Measurements from ENCODE around the gene TSPOAP1.
A peak's percentile ranks its signal among the peaks of the same experiment; 100 is the strongest.

TSPOAP1 gene

GRCh38 chr17:58325976-58326468, 2.6 kb downstream of the TSPOAP1 start:
- H3K4me1 ChIP-seq (ENCODE audit: control insufficient read depth, insufficient read depth, low read length) = peaks cover 48% of the 10 kb centered on the region
- no peak overlapping the region for H3K4me3 ChIP-seq (ENCODE audit: low read depth, low read length)
- no peak overlapping the region for H3K9ac ChIP-seq (ENCODE audit: low read length)
- peaks cover 31% of the 10 kb centered on the region for H3K27me3 ChIP-seq (ENCODE audit: control insufficient read depth, insufficient read depth, low read length)
- H3K27ac ChIP-seq (ENCODE audit: low read depth, low read length) = no peak overlapping the region
- no peaks in the 10 kb centered on the region for H3K36me3 ChIP-seq (ENCODE audit: control insufficient read depth, insufficient read depth, low read length)
- H3K9me3 ChIP-seq (ENCODE audit: control insufficient read depth, insufficient read depth, low read depth, low read length) = no peaks in the 10 kb centered on the region

GRCh38 chr17:58325289-58325726, 3.3 kb downstream of the TSPOAP1 start:
- Histone ChIP-seq H3K27ac (ENCODE audit: low read depth, low read length) (no peak overlapping the region), H3K36me3 (ENCODE audit: control insufficient read depth, insufficient read depth, low read length) (no peaks in the 10 kb centered on the region), H3K9ac (ENCODE audit: low read length) (no peak overlapping the region), H3K27me3 (ENCODE audit: control insufficient read depth, insufficient read depth, low read length) (peaks cover 34% of the 10 kb centered on the region), H3K4me3 (ENCODE audit: low read depth, low read length) (peak overlapping the region; percentile 65), H3K4me1 (ENCODE audit: control insufficient read depth, insufficient read depth, low read length) (peaks cover 42% of the 10 kb centered on the region), H3K9me3 (ENCODE audit: control insufficient read depth, insufficient read depth, low read depth, low read length) (no peaks in the 10 kb centered on the region)

GRCh38 chr17:58324409-58325288, 3.9 kb downstream of the TSPOAP1 start:
- Histone ChIP-seq H3K9me3 (ENCODE audit: control insufficient read depth, insufficient read depth, low read depth, low read length) (no peaks in the 10 kb centered on the region), H3K9ac (ENCODE audit: low read length) (peak overlapping the region; percentile 76), H3K27ac (ENCODE audit: low read depth, low read length) (no peak overlapping the region), H3K4me1 (ENCODE audit: control insufficient read depth, insufficient read depth, low read length) (peaks cover 40% of the 10 kb centered on the region), H3K27me3 (ENCODE audit: control insufficient read depth, insufficient read depth, low read length) (peaks cover 34% of the 10 kb centered on the region), H3K36me3 (ENCODE audit: control insufficient read depth, insufficient read depth, low read length) (no peaks in the 10 kb centered on the region), H3K4me3 (ENCODE audit: low read depth, low read length) (peak overlapping the region; percentile 65)

GRCh38 chr17:58324056-58324408, 4.6 kb downstream of the TSPOAP1 start:
- peaks cover 34% of the 10 kb centered on the region for H3K27me3 ChIP-seq (ENCODE audit: control insufficient read depth, insufficient read depth, low read length)
- H3K9ac ChIP-seq (ENCODE audit: low read length) = peak overlapping the region; percentile 54
- H3K4me1 ChIP-seq (ENCODE audit: control insufficient read depth, insufficient read depth, low read length) = peaks cover 38% of the 10 kb centered on the region
- H3K4me3 ChIP-seq (ENCODE audit: low read depth, low read length) = peak overlapping the region; percentile 65
- H3K36me3 ChIP-seq (ENCODE audit: control insufficient read depth, insufficient read depth, low read length) = no peaks in the 10 kb centered on the region
- no peaks in the 10 kb centered on the region for H3K9me3 ChIP-seq (ENCODE audit: control insufficient read depth, insufficient read depth, low read depth, low read length)
- H3K27ac ChIP-seq (ENCODE audit: low read depth, low read length) = no peak overlapping the region

- peaks cover 34% of the 10 kb centered on the region for H3K27me3 ChIP-seq (ENCODE audit: control insufficient read depth, insufficient read depth, low read length)
- no peaks in the 10 kb centered on the region for H3K9me3 ChIP-seq (ENCODE audit: control insufficient read depth, insufficient read depth, low read depth, low read length)
- no peaks in the 10 kb centered on the region for H3K36me3 ChIP-seq (ENCODE audit: control insufficient read depth, insufficient read depth, low read length)
- peak overlapping the region; percentile 65 for H3K4me3 ChIP-seq (ENCODE audit: low read depth, low read length)
- H3K27ac ChIP-seq (ENCODE audit: low read depth, low read length) = no peak overlapping the region
- H3K9ac ChIP-seq (ENCODE audit: low read length) = peak overlapping the region; percentile 54
- peaks cover 34% of the 10 kb centered on the region for H3K4me1 ChIP-seq (ENCODE audit: control insufficient read depth, insufficient read depth, low read length)
Measured at GRCh38 chr17:58323366-58324055, 5.1 kb downstream of the TSPOAP1 start.

GRCh38 chr17:58322581-58323185, 5.9 kb downstream of the TSPOAP1 start:
- Histone ChIP-seq H3K4me3 (ENCODE audit: low read depth, low read length) (no peak overlapping the region), H3K9ac (ENCODE audit: low read length) (peak overlapping the region; percentile 17), H3K36me3 (ENCODE audit: control insufficient read depth, insufficient read depth, low read length) (no peaks in the 10 kb centered on the region), H3K9me3 (ENCODE audit: control insufficient read depth, insufficient read depth, low read depth, low read length) (no peaks in the 10 kb centered on the region), H3K27me3 (ENCODE audit: control insufficient read depth, insufficient read depth, low read length) (peaks cover 30% of the 10 kb centered on the region), H3K4me1 (ENCODE audit: control insufficient read depth, insufficient read depth, low read length) (peaks cover 29% of the 10 kb centered on the region), H3K27ac (ENCODE audit: low read depth, low read length) (no peak overlapping the region)

- no peak overlapping the region for H3K9ac ChIP-seq (ENCODE audit: low read length)
- no peak overlapping the region for H3K27ac ChIP-seq (ENCODE audit: low read depth, low read length)
- peaks cover 30% of the 10 kb centered on the region for H3K27me3 ChIP-seq (ENCODE audit: control insufficient read depth, insufficient read depth, low read length)
- no peaks in the 10 kb centered on the region for H3K36me3 ChIP-seq (ENCODE audit: control insufficient read depth, insufficient read depth, low read length)
- H3K4me1 ChIP-seq (ENCODE audit: control insufficient read depth, insufficient read depth, low read length) = peaks cover 31% of the 10 kb centered on the region
- no peak overlapping the region for H3K4me3 ChIP-seq (ENCODE audit: low read depth, low read length)
- H3K9me3 ChIP-seq (ENCODE audit: control insufficient read depth, insufficient read depth, low read depth, low read length) = no peaks in the 10 kb centered on the region
Measured at GRCh38 chr17:58321571-58322525, 6.7 kb downstream of the TSPOAP1 start.

- H3K9me3 ChIP-seq (ENCODE audit: control insufficient read depth, insufficient read depth, low read depth, low read length) = no peaks in the 10 kb centered on the region
- peaks cover 27% of the 10 kb centered on the region for H3K4me1 ChIP-seq (ENCODE audit: control insufficient read depth, insufficient read depth, low read length)
- no peak overlapping the region for H3K4me3 ChIP-seq (ENCODE audit: low read depth, low read length)
- H3K36me3 ChIP-seq (ENCODE audit: control insufficient read depth, insufficient read depth, low read length) = no peaks in the 10 kb centered on the region
- no peak overlapping the region for H3K27ac ChIP-seq (ENCODE audit: low read depth, low read length)
- H3K27me3 ChIP-seq (ENCODE audit: control insufficient read depth, insufficient read depth, low read length) = peaks cover 27% of the 10 kb centered on the region
- H3K9ac ChIP-seq (ENCODE audit: low read length) = no peak overlapping the region
Measured at GRCh38 chr17:58320570-58321323, 7.8 kb downstream of the TSPOAP1 start.

- peaks cover 25% of the 10 kb centered on the region for H3K27me3 ChIP-seq (ENCODE audit: control insufficient read depth, insufficient read depth, low read length)
Measured at GRCh38 chr17:58320163-58320558, 8.4 kb downstream of the TSPOAP1 start.

More at GRCh38 chr17:58320163-58320558, 8.4 kb downstream of the TSPOAP1 start:
- Histone ChIP-seq H3K4me1 (ENCODE audit: control insufficient read depth, insufficient read depth, low read length) (peaks cover 21% of the 10 kb centered on the region), H3K9ac (ENCODE audit: low read length) (no peak overlapping the region), H3K27ac (ENCODE audit: low read depth, low read length) (no peak overlapping the region), H3K4me3 (ENCODE audit: low read depth, low read length) (no peak overlapping the region), H3K36me3 (ENCODE audit: control insufficient read depth, insufficient read depth, low read length) (no peaks in the 10 kb centered on the region), H3K9me3 (ENCODE audit: control insufficient read depth, insufficient read depth, low read depth, low read length) (no peaks in the 10 kb centered on the region)

Measured in HUES6 (cell line).